Measurements from ENCODE around the gene ANKRD30A. TPM values are rescaled to one million over a fixed set of nuclear protein-coding genes. Genes with fewer than 3 reads are reported as not detected.
A peak's percentile ranks its signal among the peaks of the same experiment; 100 is the strongest.

ANKRD30A gene
- total and polyA plus RNA-seq, 5 donors, result 0.02 TPM; not detected in 4

DNA sequence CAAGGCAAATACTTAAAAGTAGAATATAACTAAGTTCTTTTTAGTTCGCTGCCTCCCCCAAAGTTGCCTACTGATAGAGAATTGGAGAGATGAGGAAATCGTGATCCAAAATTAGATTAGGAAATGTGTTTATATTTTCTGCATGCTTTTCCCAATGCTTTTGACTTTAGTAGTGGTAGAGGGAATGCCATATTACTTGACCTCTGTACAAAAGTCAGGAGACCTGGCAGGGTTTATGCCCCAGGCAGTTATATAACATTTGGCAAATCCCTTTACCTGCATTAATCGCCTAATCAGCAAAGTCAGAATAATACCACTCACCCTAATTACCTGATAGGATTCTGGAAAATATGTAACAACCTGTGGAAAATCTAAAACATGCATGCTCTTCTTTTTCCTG, 142.9 kb downstream of the ANKRD30A start:
- no peaks in the 10 kb centered on the region for H3K4me1 ChIP-seq (ENCODE audit: control insufficient read depth, insufficient read depth, low read length)
- ATAC-seq (no peak), DNase-seq (no peak)
- no peaks in the 10 kb centered on the region for H3K9me3 ChIP-seq (ENCODE audit: control insufficient read depth, low read length)
- intact Hi-C loops (cut with DNase I), result no loop called here
- H3K27ac ChIP-seq (ENCODE audit: low read length), result no peak overlapping the region
- H3K27me3 ChIP-seq (ENCODE audit: control insufficient read depth, insufficient read depth), result no peaks in the 10 kb centered on the region
- H3K4me3 ChIP-seq (ENCODE audit: low read length), result no peak overlapping the region
- WGBS, result 61% methylated on average over 3 of the region's 3 CpGs

DNA sequence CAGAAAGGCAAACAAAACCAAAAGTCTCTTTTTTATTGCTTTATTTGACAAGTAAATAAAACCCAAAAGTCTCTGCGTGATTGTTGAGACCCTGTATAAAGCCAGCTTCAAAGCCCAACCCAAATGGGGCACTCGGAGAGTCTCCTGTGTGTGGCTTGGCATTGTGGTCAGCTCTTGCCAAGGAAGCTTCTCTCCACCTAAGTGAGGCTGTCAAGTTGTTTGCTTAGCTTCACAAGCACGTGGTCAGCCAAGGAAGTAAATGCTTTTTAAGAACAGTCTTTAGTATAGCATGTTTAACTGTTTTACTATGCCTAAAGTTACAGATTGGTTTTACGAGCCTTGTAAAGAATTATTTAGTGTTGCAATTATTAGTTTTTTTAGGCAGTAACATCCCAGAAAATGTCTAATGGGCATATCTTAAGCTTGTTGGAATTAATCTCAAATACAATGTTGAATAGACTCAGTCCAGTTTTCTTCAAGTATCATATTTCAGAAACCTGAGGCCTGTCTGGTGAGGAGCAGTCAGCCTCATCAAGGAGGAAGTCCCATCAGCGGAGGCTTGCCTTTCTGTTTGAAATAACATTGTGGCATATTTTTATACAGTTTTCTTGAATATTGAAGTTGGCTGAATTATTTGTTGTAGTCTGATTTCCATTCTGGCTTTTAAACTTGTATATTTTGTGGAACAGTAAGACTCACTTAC, 144.3 kb downstream of the ANKRD30A start:
- 60% methylated on average over 5 of the region's 5 CpGs for WGBS
- intact Hi-C loops (cut with DNase I), result no loop called here

DNA sequence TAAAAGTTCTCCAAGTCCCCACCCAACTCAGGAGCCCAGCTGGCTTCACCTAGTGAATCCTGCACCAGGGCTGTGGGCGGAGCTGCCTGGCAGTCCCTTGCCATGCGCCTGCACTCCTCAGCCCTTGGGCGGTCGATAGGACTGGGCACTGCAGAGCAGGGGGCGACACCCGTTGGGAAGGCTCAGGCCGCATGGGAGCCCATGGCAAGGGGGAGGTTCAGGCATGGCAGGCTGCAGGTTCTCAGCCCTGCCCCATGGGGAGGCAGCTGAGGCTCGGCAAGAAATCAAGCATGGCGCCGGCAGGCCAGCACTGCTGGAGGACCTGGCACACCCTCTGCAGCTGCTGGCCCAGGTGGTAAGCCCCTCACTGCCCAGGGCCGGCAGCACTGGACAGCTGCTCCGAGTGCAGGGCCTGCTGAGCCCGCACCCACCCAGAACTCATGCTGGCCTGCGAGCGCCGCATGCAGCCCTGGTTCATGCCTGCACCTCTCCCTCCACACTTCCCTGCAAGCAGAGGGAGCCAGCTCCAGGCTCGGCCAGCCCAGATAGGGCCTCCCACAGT, 149.9 kb downstream of the ANKRD30A start:
- DNase-seq, result peak in 1 of 3 donors; percentile 21

More for the DNA sequence above, 144.3 kb downstream of the ANKRD30A start:
- Histone ChIP-seq H3K9me3 (ENCODE audit: control insufficient read depth, low read length) (no peaks in the 10 kb centered on the region), H3K4me1 (ENCODE audit: control insufficient read depth, insufficient read depth, low read length) (no peaks in the 10 kb centered on the region), H3K4me3 (ENCODE audit: low read length) (no peak overlapping the region), H3K27me3 (ENCODE audit: control insufficient read depth, insufficient read depth) (no peaks in the 10 kb centered on the region), H3K27ac (ENCODE audit: low read length) (no peak overlapping the region)
- ATAC-seq (no peak), DNase-seq (no peak)

DNA sequence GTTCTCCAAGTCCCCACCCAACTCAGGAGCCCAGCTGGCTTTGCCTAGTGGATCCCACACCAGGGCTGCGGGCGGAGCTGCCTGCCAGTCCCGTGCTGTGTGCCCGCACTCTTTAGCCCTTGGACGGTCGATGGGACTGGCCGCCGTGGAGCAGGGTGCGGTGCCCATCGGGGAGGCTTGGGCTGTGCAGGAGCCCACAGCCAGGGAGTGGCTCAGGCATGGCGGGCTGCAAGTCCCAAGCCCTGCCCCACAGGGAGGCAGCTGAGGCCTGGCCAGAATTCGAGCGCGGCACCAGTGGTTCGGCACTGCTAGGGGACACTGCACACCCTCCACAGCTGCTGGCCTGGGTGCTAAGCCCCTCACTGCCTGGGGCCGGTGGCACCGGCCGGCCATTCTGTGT, 159.7 kb downstream of the ANKRD30A start:
- no peaks in the 10 kb centered on the region for H3K27me3 ChIP-seq (ENCODE audit: control insufficient read depth, insufficient read depth)
- 93% methylated on average over 18 of the region's 18 CpGs for WGBS

More for the DNA sequence above, 149.9 kb downstream of the ANKRD30A start:
- 90% methylated on average over 17 of the region's 17 CpGs for WGBS
- Histone ChIP-seq H3K27ac (ENCODE audit: low read length) (no peak overlapping the region), H3K9me3 (ENCODE audit: control insufficient read depth, low read length) (no peaks in the 10 kb centered on the region), H3K4me3 (ENCODE audit: low read length) (no peak overlapping the region), H3K4me1 (ENCODE audit: control insufficient read depth, insufficient read depth, low read length) (no peaks in the 10 kb centered on the region), H3K27me3 (ENCODE audit: control insufficient read depth, insufficient read depth) (no peaks in the 10 kb centered on the region)
- intact Hi-C loops (cut with DNase I), result no loop called here
- ATAC-seq, result peak in 1 of 2 donors; percentile 26

DNA sequence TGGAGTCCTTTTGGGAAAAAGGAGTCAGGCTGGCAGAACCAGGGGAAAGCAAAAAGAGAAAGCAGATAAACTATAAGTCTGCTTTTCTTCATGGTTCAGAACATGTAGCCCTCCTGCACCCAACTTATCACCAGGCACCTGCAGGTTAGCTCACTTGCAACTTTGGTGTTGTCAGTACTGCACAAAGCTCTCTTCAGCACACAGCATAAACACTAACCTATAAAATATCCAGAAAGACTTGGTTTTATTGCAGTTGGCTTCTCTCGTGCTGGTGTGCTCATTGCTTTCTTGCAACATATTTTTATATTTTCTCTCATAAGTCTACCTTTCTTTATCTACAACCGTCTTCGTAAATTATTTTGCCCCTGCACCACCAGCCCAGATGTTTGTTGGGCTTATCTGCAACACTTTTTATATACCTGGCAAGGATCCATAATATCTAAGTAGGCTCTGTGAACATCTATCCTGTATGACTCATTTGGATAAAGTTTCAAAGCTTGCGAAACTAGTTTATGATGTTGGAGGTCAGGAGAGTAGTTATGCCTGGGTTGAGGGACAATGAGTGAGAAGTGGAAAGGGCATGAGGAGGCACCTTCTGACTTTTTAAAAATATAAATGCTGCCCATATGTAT, 164.6 kb downstream of the ANKRD30A start:
- Histone ChIP-seq H3K27ac (ENCODE audit: low read length) (no peak overlapping the region), H3K4me3 (ENCODE audit: low read length) (no peak overlapping the region), H3K27me3 (ENCODE audit: control insufficient read depth, insufficient read depth) (no peaks in the 10 kb centered on the region), H3K4me1 (ENCODE audit: control insufficient read depth, insufficient read depth, low read length) (no peaks in the 10 kb centered on the region), H3K9me3 (ENCODE audit: control insufficient read depth, low read length) (no peaks in the 10 kb centered on the region)
- intact Hi-C loops (cut with DNase I), result no loop called here
- DNase-seq, result no peak
- 76% methylated on average over 4 of the region's 4 CpGs for WGBS
- ATAC-seq, result no peak

More for the DNA sequence above, 159.7 kb downstream of the ANKRD30A start:
- Histone ChIP-seq H3K9me3 (ENCODE audit: control insufficient read depth, low read length) (no peaks in the 10 kb centered on the region), H3K4me1 (ENCODE audit: control insufficient read depth, insufficient read depth, low read length) (no peaks in the 10 kb centered on the region), H3K27ac (ENCODE audit: low read length) (no peak overlapping the region), H3K4me3 (ENCODE audit: low read length) (no peak overlapping the region)
- DNase-seq, result peak in 1 of 3 donors; percentile 50
- no peak for ATAC-seq
- intact Hi-C loops (cut with DNase I), result no loop called here

DNA sequence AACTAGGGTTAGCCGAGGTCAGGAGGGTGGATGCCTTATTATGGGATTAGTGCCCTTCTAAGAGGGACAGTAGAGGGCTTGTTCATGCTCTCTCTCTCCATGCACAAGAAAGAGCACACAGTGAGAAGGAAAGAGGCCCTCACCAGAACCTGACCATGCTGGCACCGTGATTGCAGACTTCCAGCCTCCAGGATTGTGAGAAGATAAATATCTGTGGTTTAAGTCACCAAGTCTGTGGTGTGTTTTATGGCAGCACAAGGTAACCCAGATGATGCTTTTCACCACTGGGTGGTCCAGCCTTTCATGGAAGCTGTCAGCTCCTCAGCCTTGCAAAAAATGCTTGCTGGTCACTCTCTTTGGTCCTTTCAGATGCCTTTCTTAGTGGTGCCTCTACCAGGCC, 175.9 kb downstream of the ANKRD30A start:
- H3K9me3 ChIP-seq (ENCODE audit: control insufficient read depth, low read length), result peaks cover 4% of the 10 kb centered on the region
- H3K27ac ChIP-seq (ENCODE audit: low read length), result no peak overlapping the region
- DNase-seq (no peak), ATAC-seq (no peak)
- H3K4me3 ChIP-seq (ENCODE audit: low read length), result no peak overlapping the region
- no peaks in the 10 kb centered on the region for H3K27me3 ChIP-seq (ENCODE audit: control insufficient read depth, insufficient read depth)
- intact Hi-C loops (cut with DNase I), result no loop called here
- H3K4me1 ChIP-seq (ENCODE audit: control insufficient read depth, insufficient read depth, low read length), result no peaks in the 10 kb centered on the region
- WGBS, result 50% methylated on average over 2 of the region's 2 CpGs

DNA sequence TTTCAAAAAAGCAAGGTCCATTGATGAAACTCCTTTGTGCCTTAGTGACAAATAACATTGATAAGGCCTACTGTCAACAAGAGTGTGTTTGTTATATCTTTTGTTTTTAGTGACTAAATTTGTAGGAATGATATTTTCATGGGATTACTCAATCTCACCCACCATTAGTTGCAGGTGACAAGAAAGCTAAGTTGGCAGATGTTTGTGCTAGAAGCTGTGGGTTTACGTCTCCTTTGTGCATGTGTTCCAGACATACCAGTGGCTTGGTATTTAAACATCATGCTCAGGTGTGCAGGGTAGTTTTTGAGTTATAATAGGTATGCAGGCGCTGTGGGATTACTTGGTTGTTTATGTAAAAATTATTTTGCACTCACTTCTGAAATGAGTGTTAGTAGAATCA, 178.6 kb downstream of the ANKRD30A start:
- intact Hi-C loops (cut with DNase I), result no loop called here
- Histone ChIP-seq H3K4me1 (ENCODE audit: control insufficient read depth, insufficient read depth, low read length) (no peaks in the 10 kb centered on the region), H3K27me3 (ENCODE audit: control insufficient read depth, insufficient read depth) (no peaks in the 10 kb centered on the region), H3K9me3 (ENCODE audit: control insufficient read depth, low read length) (peaks cover 4% of the 10 kb centered on the region), H3K4me3 (ENCODE audit: low read length) (no peak overlapping the region), H3K27ac (ENCODE audit: low read length) (no peak overlapping the region)
- 56% methylated on average over 2 of the region's 2 CpGs for WGBS
- ATAC-seq (no peak), DNase-seq (no peak)

DNA sequence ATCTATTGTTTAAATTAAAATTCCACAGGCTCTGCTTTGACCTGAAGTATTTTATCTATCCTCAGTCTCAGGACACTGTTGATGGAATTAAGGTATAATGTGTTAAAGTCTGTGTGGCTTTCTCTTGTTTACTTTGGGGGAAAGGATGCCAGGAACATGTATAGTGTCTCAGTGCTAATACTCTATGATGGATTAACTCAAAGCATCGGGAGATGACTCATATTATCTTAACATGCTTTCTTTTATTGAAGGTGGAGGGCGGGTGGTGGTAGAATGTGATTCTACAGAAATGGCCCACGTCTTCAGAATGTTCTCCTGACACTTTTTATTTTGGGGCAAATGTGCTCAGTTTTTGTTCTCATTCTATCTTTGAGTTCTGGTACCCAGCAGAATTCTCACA, 189.0 kb downstream of the ANKRD30A start:
- Histone ChIP-seq H3K27ac (ENCODE audit: low read length) (no peak overlapping the region), H3K27me3 (ENCODE audit: control insufficient read depth, insufficient read depth) (no peaks in the 10 kb centered on the region), H3K4me1 (ENCODE audit: control insufficient read depth, insufficient read depth, low read length) (no peaks in the 10 kb centered on the region), H3K9me3 (ENCODE audit: control insufficient read depth, low read length) (no peaks in the 10 kb centered on the region), H3K4me3 (ENCODE audit: low read length) (no peak overlapping the region)
- 47% methylated on average over 3 of the region's 3 CpGs for WGBS
- ATAC-seq (no peak), DNase-seq (no peak)
- intact Hi-C loops (cut with DNase I), result no loop called here

DNA sequence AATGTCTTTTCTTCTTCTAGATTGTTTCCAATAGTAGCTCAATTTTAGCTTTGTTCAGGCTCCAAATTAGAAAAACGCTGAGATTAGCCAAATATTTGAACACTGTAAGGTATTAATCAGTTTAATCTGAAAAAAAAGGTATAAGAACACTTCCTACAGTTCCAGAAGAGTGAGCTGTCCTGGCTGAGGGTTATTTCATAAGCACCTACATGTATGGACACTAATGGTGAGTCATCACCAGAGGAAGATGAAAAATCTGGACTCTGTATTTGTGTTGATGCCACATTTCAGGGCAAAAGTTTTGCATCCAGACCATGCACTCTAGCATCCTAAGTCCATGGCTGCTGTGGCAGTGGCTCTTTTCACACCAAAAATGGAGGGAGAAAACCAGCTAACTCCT, 189.5 kb downstream of the ANKRD30A start:
- intact Hi-C loops (cut with DNase I), result no loop called here
- no peaks in the 10 kb centered on the region for H3K4me1 ChIP-seq (ENCODE audit: control insufficient read depth, insufficient read depth, low read length)
- no peaks in the 10 kb centered on the region for H3K27me3 ChIP-seq (ENCODE audit: control insufficient read depth, insufficient read depth)
- H3K4me3 ChIP-seq (ENCODE audit: low read length), result no peak overlapping the region
- H3K27ac ChIP-seq (ENCODE audit: low read length), result no peak overlapping the region
- ATAC-seq (no peak), DNase-seq (no peak)
- H3K9me3 ChIP-seq (ENCODE audit: control insufficient read depth, low read length), result no peaks in the 10 kb centered on the region
- 13% methylated on average over 1 of the region's 1 CpG for WGBS

DNA sequence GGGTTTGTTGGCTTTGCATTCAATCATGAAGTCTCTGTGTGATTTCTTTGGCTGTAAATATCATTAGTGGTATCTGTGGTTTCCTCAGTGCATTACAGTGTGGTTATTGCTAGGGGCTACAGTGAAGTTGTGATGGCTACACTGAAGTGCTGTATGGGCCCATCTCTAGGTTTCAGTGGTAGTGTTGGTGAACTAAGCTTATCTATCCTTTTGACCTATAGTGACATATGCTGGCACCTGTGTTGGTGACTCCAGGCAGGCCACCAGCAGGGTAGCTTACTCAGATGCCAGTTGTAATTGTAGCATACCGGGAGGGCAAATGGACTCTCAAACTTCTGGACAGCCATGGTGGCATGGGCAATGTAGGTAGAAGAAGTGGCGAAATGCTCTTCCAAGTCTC, 219.0 kb downstream of the ANKRD30A start:
- H3K27ac ChIP-seq (ENCODE audit: low read length), result no peak overlapping the region
- H3K4me1 ChIP-seq (ENCODE audit: control insufficient read depth, insufficient read depth, low read length), result no peaks in the 10 kb centered on the region
- ATAC-seq, result no peak
- H3K4me3 ChIP-seq (ENCODE audit: low read length), result no peak overlapping the region
- H3K27me3 ChIP-seq (ENCODE audit: control insufficient read depth, insufficient read depth), result no peaks in the 10 kb centered on the region
- 68% methylated on average over 2 of the region's 2 CpGs for WGBS
- no peaks in the 10 kb centered on the region for H3K9me3 ChIP-seq (ENCODE audit: control insufficient read depth, low read length)
- no peak for DNase-seq
- intact Hi-C loops (cut with DNase I), result no loop called here

DNA sequence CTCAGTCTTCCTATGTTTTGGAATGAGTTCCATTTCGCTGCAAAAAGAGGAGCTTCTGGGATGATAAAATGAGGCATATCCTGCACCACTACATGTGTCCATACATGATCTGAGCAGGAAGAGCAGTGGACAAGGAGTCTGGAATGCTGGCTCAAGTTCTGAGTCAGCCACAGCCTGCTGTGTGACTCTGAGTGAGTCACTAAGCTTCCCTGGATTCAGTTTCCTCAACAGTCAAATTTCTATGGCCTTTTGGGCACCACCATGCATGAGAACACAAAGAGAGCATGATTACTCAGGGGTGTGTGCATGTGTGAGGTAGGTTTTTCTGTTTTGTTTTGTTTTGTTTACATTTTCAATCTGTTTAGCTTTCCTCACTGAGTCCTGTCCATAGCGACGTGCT, 254.6 kb downstream of the ANKRD30A start:
- Histone ChIP-seq H3K27ac (ENCODE audit: low read length) (no peak overlapping the region), H3K4me1 (ENCODE audit: control insufficient read depth, insufficient read depth, low read length) (no peaks in the 10 kb centered on the region), H3K9me3 (ENCODE audit: control insufficient read depth, low read length) (no peaks in the 10 kb centered on the region), H3K27me3 (ENCODE audit: control insufficient read depth, insufficient read depth) (no peaks in the 10 kb centered on the region), H3K4me3 (ENCODE audit: low read length) (no peak overlapping the region)
- intact Hi-C loops (cut with DNase I), result no loop called here
- no peak for DNase-seq
- no peak for ATAC-seq
- 74% methylated on average over 3 of the region's 3 CpGs for whole genome bisulfite sequencing
